NCI-H2081 treated with DMSO at 0.1 percent for 48 hours (cell line): ENCODE measurements around the gene KRTAP4-8.
"Not testable (repeated sequence)": the region's sequence is repeated elsewhere in the genome, so short reads cannot be mapped to it uniquely, and the experiment has no call there.

Experiments
- DNase-seq: peaks from one replicate; lab custom pipeline; 2025; lab: John Stamatoyannopoulos, UW

The KRTAP4-8 gene

DNA sequence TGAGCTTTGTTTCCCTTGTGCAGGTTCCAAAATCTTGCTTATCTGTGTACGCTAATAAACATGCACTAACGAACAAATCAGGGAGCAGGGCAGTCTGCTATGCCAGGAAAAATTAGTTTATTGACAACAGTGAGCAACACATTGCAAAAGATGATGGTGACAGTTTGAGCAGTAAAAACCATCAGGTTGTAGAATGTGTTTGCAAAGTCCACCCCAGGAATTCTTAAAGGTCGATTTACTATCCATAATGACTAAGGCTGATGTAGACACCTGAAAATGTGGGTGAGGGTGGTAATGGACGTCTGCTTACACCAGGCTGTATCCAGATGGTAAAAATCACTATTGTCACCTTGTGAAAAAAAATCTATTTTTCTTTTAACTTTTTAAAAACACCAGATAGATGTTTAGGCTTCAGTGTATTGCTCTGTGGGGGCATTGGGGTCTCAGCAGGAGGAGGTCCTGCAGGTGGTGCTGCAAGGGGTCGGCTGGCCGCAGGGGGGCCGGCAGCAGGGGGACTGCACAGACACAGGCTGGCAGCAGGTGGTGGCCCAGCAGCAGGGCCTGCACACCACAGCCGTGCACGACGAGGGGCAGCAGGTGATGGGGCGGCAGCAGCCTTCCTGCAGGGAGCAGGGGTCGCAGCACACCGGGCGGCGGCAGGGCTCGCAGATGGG is 32.8 kb downstream of the KRTAP4-8 start:
- DNase-seq, result not testable (repeated sequence)

DNA sequence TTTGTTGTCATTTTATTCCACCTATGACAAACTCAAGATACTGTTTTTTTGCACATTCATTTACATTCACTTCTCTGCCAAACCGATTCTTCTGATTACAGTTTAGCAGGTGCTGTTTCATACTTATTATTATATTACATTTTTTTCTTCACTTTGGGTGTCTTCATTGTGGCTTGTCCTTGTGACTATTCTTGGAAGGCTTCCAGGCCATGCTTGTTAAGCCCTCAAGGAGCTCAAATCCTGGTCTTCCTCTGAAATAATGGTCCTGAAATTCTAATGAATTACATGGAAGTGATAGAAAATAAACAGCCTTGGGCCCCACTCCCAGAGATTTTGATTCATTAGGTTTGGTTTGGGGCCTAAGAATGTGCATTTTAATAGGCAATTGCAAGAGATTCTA is 33.6 kb downstream of the KRTAP4-8 start:
- DNase-seq, result no peak

DNA sequence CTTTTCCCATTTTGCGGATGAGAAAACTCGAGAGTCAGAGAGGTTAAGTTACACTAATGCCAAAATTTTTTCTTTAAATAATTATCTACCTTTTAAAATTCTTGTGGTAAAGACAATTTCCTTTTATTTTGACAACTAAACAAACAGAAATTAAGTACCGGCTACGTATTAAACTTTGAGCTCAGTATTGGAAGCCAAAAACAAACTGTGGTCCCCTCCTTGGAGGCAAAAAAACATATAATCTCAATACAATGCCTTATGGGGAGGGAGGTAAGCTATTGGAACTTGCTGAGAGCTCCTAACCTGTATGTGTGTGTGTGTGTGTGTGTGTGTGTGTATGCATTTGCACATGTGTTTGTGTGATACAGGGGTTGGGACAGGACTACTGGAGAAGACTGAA is 34.5 kb downstream of the KRTAP4-8 start:
- DNase-seq, result no peak

DNA sequence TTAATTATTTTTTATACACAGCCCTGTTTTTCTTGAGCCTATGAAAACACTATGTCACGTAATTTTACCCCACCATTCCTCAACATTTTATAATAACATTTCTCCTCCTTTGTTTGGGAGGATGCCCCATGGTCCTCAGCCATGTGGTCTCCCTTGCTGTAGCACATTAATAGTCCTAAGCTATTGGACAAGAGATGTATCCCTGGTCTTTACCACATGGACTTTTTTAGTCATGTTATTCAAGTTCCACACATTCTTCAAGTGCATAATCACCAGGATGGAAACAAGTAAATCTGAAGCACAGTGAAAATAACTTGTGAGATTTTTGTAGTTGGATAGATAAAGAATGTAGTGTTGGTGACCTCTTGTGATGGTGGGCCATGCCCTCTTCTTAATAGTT is 36.0 kb downstream of the KRTAP4-8 start:
- DNase-seq, result no peak

DNA sequence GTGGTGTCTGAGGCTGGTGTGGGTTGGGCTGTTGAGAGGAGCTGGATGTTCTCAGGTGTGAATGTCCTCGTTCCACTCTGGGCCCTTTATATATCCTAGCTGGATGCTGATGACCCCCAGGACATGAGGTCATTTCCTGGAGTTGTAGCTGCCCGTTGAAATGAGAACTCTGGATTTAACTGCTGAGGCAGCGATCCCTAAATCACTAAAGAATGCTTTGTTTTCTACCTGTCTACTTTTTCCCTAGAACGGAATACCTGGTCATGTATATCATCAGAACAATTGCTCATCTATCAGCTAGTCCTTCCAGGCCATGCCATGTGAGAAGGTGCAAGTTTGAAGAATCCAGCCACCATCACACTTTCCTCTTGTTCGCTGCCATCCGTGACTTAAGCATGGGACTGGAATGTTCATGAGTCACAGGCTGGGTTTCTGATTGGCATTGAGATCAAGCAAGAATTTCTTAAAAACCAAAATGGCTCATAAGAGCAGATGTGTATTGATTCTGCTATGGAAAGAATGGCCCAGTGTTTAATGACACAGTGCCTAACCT is 37.8 kb downstream of the KRTAP4-8 start, which contains the start of gene KRTAP2-3:
KRTAP2-3 (minus strand) TSS at position 63 of the 553 bp plus-strand sequence. CDS start 64 bp downstream, outside the sequence.
- DNase-seq, result no peak

DNA sequence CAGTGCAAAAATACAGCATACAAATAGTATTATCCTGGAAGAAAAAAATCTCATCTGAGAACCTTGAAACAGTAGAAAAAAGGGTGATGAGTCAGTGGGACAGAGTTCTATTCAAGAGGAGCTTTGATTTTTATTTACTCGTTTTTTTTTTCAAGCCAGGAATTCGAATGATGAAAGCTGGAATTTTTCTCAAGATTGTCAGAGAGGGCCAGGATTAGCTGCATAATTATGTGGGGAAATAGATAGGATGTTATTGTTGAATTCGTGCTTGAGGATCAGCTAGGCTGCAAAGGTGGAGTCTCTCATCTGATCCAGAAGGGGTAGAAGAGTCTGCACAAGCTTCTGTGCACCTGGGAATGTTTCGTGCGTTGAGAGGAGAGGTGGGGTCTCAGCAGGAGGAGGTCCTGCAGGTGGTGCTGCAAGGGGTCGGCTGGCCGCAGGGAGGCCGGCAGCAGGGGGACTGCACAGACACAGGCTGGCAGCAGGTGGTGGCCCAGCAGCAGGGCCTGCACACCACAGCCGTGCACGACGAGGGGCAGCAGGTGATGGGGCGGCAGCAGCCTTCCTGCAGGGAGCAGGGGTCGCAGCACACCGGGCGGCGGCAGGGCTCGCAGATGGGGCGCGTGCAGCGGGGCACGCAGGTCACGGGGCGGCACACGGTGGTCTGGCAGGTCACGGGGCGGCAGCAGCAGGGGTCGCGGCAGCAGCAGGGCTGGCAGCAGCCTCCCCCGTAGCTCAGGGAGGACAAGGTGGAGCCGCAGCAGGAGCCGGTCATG is 38.5 kb downstream of the KRTAP4-8 start:
- DNase-seq, result not testable (repeated sequence)

DNA sequence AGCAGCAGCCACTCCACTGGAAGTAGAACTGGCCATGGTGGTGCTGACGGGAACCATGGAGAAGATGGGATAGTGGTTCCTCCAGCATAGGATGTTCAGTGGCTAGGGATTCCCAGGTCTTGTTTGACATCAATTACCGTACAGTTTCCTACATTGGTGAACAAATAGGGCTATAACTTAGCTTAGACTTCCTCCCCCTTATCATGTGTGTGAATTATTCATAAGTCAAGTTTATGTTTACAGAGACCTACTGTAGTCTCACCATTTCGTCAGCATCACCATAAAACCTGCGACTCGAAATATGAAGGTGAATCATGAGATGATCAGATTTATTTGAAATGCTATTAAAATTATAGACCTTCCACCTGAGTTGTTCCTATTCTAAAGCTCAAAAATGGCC is 39.2 kb downstream of the KRTAP4-8 start:
- no peak for DNase-seq

DNA sequence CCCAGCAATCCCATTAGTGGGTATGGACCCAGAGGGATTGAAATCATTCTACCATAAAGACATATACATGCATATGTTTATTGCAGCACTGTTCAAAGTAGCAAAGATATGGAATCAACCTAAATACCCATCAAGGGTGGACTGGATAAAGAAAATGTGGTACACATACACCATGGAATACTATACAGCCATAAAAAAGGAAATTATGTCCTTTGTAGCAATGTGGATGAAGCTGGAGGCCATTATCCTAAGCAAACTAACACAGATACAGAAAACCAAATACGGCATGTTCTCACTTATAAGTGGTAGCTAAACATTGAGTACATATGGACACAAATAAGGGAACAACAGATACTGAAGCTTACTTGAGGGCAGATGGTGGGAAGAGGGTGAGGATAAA is 40.4 kb downstream of the KRTAP4-8 start:
- DNase-seq, result no peak

DNA sequence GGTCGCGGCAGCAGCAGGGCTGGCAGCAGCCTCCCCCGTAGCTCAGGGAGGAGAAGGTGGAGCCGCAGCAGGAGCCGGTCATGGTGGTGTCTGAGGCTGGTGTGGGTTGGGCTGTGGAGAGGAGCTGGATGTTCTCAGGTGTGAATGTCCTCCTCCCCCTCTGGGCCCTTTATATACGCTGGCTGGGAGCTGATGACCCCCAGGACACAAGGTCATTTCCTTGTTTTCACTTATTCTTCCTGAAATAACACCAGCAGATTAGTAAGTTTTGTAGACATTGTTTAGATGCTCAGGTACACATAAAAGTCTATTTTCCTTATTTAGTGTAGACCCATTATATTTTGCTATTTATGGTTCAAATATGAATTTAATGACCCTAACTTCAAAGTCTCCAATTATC is 42.8 kb downstream of the KRTAP4-8 start, which contains the start of gene KRTAP2-2:
KRTAP2-2 (minus strand) TSS at position 101 of the 400 bp plus-strand sequence; CDS start at position 82, 19 bp downstream.
- not testable (repeated sequence) for DNase-seq

DNA sequence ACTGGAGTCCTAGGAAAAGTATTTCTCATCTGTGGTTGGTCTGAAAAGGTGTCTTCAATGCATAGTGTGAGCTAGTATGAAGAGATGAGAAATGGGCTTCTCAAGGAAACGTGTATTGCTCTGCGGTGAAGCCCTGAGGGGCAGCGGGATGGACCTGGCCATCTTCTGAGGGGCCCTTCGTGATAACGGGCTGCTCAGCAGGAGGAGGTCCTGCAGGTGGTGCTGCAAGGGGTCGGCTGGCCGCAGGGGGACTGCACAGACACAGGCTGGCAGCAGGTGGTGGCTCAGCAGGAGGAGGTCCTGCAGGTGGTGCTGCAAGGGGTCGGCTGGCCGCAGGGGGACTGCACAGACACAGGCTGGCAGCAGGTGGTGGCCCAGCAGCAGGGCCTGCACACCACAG is 43.4 kb downstream of the KRTAP4-8 start:
- DNase-seq, result not testable (repeated sequence)

DNA sequence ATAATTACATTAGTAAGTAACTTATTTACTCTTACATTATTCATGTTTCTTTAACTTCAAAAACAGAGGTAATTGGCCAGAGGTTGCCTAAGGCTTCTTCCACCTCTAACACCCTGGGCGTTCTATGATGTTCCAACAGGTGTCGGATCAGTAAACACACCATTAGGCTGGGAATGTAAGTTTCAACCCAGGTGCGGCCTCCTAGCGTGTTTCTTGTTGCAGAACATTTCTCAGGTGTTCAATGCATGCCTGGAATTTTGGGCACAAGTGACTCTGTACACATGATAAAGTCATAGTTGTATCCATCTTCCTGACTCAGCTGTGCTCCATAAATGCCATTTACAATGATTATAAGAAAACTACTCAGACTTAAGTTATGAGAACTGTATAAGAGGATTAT is 43.9 kb downstream of the KRTAP4-8 start:
- no peak for DNase-seq

DNA sequence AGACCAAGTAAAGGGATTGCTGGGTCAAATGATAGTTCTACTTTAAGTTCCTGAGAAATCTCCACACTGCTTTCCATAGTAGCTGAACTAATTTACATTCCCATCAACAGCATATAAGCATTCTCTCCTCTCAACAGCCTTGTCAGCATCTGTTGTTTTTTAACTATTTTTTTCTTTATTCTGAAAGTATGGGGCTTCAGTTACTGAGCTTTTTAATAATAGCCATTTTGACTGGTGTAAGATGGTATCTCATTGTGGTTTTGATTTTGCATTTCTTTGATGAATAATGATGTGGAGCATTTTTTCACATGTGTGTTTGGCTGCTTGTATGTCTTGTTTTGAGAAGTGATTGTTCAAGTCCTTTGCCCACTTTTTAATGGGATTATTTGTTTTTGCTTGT is 45.4 kb downstream of the KRTAP4-8 start:
- DNase-seq, result no peak

DNA sequence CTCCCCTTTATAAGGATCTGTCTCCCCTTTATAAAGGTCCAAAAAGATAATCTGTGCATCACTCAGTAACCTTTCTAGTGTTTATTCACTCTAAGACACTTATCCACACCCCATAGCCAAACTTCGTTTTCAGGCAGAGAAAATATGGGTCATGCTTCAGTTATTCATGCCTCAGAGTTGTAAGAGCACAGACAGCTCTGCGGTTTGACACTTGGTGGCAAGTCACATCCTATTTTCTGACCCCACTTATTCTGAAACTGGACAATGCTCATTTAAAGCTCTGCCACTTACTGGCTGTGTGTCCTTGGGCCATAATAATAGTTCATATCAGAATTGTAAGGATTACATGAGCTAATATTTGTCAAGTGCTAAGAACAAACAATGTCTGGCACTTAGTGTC is 48.8 kb downstream of the KRTAP4-8 start:
- DNase-seq, result no peak

DNA sequence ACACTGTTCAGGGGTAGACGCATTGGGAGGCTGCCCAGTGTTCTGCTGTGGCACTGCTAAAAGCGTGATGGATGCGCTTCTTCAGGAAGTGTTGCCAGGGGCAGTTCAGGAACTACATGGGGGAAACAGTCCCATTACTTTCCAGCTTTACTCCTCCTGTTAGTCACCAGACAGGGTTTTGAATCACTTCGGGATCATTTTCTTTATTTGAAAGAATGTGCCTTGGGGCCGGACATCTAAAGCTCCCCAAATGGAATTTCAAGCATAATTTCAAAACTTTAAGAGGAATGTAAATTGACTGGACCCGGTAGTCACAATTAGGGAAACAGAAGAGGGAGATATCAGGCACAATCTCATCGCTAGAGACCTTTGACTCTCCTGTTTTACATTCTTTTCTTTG is 49.5 kb downstream of the KRTAP4-8 start:
- DNase-seq, result no peak
